HUES48 (cell line): ENCODE measurements around the gene SPOCD1.

ENCODE experiments used
- H3K27ac ChIP-seq: one replicate; pipeline ENCODE4 v1.7.0; 2013; ENCODE audit warnings: low read depth, low read length, inconsistent platforms
- H3K27me3 ChIP-seq: 2 replicates; pipeline ENCODE4 v1.6.1; 2013; ENCODE audit warnings: mild to moderate bottlenecking, low read length; ENCODE audit not compliant: control insufficient read depth, insufficient read depth
- H3K36me3 ChIP-seq: 2 replicates; pipeline ENCODE4 v1.6.1; 2013; ENCODE audit warnings: low read length; ENCODE audit not compliant: control insufficient read depth, insufficient read depth
- H3K4me1 ChIP-seq: 2 replicates; pipeline ENCODE4 v1.6.1; 2013; ENCODE audit warnings: mild to moderate bottlenecking, low read length; ENCODE audit not compliant: control insufficient read depth, insufficient read depth
- H3K4me3 ChIP-seq: 2 replicates; pipeline ENCODE4 v1.5.1; 2013; ENCODE audit warnings: mild to moderate bottlenecking, low read depth, low read length
- H3K9ac ChIP-seq: 2 replicates; pipeline ENCODE4 v1.6.1; 2013; ENCODE audit warnings: mild to moderate bottlenecking, low read depth, low read length, moderate library complexity
- H3K9me3 ChIP-seq: 2 replicates; pipeline ENCODE4 v1.6.1; 2013; ENCODE audit warnings: low read length; ENCODE audit not compliant: control insufficient read depth, insufficient read depth

SPOCD1 gene

DNA sequence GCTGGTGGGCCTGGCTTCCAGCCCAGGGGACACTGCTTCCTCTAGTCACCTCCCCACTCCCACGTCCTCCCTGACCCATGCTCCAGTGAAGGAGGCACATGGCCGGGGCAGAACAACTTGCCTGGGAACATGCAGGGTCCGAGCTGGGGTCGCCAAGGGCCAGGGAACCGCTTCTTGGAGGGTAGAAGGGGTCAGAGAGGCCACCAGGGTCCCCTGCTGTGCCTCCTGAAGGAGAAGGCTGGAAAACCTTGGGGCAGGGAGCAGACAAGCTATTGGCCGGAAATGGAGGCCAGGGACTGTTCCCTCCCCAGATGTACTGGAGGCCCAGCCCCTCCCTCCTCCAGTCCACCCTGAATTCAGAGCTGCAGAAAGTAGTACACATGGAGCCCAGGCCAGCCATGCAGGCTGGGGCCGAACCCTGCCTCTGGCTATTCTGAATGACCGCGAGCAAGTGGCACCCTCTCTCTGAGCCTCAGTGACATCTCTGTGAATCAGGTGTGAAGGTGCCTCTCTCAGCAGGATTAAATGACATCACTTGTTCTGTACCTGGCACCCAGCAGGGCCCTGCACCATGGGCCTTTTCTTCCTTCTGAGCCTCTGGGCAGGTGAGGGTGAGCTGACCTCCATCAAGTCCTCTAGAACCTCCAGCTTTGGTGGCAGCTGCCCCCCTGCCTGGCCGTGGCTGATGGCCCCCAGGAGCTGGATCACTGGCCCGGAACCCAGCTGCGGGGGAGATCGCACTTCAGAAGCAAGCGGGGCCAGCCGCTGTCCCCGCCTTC is 15.7 kb downstream of the SPOCD1 start:
- H3K4me1 ChIP-seq = peaks cover 12% of the 10 kb centered on the region; the same call in 1 of the 2 replicates
- no peak overlapping the region for H3K9ac ChIP-seq
- H3K36me3 ChIP-seq = no peaks in the 10 kb centered on the region
- H3K9me3 ChIP-seq = no peaks in the 10 kb centered on the region
- no peaks in the 10 kb centered on the region for H3K27me3 ChIP-seq
- no peak overlapping the region for H3K27ac ChIP-seq
- H3K4me3 ChIP-seq = no peak overlapping the region

GRCh38 chr1:31799196-31799894 is 16.5 kb downstream of the SPOCD1 start:
- H3K4me1 ChIP-seq = peaks cover 12% of the 10 kb centered on the region; the same call in 1 of the 2 replicates
- H3K9ac ChIP-seq = no peak overlapping the region
- H3K27me3 ChIP-seq = no peaks in the 10 kb centered on the region
- H3K4me3 ChIP-seq = no peak overlapping the region
- H3K27ac ChIP-seq = peak overlapping the region; percentile 6
- H3K36me3 ChIP-seq = no peaks in the 10 kb centered on the region
- H3K9me3 ChIP-seq = no peaks in the 10 kb centered on the region

DNA sequence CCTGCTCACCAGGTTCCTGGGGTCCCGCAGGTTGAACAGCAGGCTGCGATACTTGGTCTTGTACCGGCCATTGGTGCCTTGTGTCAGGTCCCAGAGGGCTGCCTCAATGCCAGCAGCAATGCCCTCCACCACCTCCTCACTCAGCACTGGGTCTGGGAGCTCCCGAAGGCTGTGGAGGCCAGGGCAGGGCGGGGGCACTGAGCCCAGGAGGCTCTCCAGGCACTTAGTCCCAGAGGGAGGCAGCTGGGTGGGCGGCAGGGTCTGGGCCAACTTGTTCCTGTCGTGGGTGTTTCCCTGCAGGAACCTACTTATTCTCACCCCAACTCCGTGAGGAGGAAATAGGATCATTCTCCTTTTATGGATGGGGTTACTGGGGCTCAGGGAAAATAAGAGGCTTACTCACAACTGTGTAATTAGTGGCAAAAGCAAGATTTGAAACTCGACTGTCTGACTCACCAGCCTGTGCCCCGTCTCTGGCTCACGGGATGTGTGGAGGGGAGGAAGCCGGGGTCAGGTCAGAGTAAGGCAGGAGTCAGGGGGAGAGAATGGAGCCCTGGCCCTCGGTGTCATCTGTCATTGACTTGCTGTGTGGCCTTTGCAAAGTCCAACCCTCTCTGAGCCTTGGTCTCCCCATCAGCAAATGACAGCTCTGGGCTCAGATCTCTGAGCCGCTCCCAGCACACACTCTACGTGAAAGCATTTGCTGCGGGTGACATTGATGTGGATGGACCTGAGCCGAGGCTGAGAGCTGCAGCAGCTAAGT is 17.2 kb downstream of the SPOCD1 start:
- H3K4me1 ChIP-seq = peaks cover 12% of the 10 kb centered on the region; the same call in 1 of the 2 replicates
- no peaks in the 10 kb centered on the region for H3K36me3 ChIP-seq
- no peak overlapping the region for H3K4me3 ChIP-seq
- peak overlapping the region; percentile 6 for H3K27ac ChIP-seq
- H3K9ac ChIP-seq = no peak overlapping the region
- H3K9me3 ChIP-seq = no peaks in the 10 kb centered on the region
- H3K27me3 ChIP-seq = no peaks in the 10 kb centered on the region

DNA sequence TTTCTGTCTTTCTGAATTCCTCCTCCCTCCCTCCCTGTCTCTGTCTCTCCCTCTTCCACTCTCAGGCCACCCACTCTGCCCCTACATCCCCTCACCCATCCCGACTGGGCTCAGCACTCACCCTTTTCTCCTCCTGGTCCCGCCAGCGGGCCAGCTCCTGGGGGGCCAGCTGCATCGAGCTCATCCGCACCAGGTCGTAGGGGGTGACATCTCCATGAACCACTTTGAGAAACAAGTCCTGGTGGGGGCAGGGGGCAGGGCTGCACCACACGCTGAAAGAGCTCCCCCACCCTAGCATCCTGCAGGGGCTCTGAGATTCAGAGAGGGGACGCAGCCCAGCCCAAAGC is 17.8 kb downstream of the SPOCD1 start:
- H3K9me3 ChIP-seq = no peaks in the 10 kb centered on the region
- no peak overlapping the region for H3K9ac ChIP-seq
- H3K27ac ChIP-seq = no peak overlapping the region
- H3K36me3 ChIP-seq = no peaks in the 10 kb centered on the region
- H3K4me3 ChIP-seq = no peak overlapping the region
- H3K4me1 ChIP-seq = peaks cover 12% of the 10 kb centered on the region; the same call in 1 of the 2 replicates
- H3K27me3 ChIP-seq = no peaks in the 10 kb centered on the region

- Histone ChIP-seq H3K4me3 (no peak overlapping the region), H3K4me1 (peaks cover 12% of the 10 kb centered on the region; the same call in 1 of the 2 replicates), H3K36me3 (no peaks in the 10 kb centered on the region), H3K27me3 (no peaks in the 10 kb centered on the region), H3K27ac (no peak overlapping the region), H3K9ac (no peak overlapping the region), H3K9me3 (no peaks in the 10 kb centered on the region)
Observed at GRCh38 chr1:31797216-31797615, 18.6 kb downstream of the SPOCD1 start.

- H3K4me1 ChIP-seq = peaks cover 12% of the 10 kb centered on the region; the same call in 1 of the 2 replicates
- no peak overlapping the region for H3K27ac ChIP-seq
- no peak overlapping the region for H3K9ac ChIP-seq
- no peaks in the 10 kb centered on the region for H3K27me3 ChIP-seq
- no peaks in the 10 kb centered on the region for H3K9me3 ChIP-seq
- no peak overlapping the region for H3K4me3 ChIP-seq
- no peaks in the 10 kb centered on the region for H3K36me3 ChIP-seq
Observed at GRCh38 chr1:31796707-31797106, 19.1 kb downstream of the SPOCD1 start.

DNA sequence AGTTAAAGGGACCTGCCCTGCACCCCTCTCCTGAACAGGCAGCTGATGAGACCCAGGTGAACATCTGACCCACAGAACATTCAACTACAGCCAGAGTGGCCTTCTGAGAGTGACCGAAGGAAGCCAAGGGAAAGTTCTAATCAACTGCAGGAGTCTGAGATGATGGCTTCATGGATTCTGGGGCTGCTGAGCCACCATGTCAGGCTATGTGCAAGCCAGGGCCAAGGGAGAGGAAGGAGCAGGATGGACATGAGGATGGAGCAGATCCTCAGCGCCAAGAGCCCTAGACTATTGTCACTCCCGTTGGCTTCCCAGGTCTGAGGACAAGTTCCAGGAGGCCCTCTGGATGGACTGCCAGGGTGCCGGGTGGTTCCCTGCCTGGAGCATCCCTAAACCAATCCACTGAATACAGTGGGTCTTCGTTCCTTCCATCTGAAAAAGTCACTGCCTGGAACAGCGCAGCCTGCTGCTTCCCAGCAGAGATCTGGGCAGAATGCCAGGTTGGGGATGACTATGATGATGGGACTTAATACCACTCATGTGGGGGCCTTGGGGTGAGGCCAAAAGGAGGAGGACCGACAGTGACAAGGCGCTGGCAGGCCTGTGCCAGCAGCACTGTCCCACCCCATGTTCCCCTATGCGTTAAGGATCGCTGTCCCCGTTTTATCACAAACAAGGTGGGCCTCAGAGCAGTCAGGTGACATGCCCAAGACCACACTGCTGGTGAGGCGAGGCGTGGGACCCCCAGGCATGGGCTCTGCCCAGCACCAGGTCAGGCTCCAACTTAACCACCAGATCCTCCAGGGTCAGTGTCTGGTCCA is 19.8 kb downstream of the SPOCD1 start:
- Histone ChIP-seq H3K36me3 (no peaks in the 10 kb centered on the region), H3K9me3 (no peaks in the 10 kb centered on the region), H3K27me3 (no peaks in the 10 kb centered on the region), H3K4me3 (no peak overlapping the region), H3K4me1 (peaks cover 12% of the 10 kb centered on the region; the same call in 1 of the 2 replicates), H3K27ac (no peak overlapping the region), H3K9ac (no peak overlapping the region)

- H3K36me3 ChIP-seq = no peaks in the 10 kb centered on the region
- peaks cover 12% of the 10 kb centered on the region; the same call in 1 of the 2 replicates for H3K4me1 ChIP-seq
- no peaks in the 10 kb centered on the region for H3K27me3 ChIP-seq
- no peak overlapping the region for H3K4me3 ChIP-seq
- no peak overlapping the region for H3K27ac ChIP-seq
- no peaks in the 10 kb centered on the region for H3K9me3 ChIP-seq
- no peak overlapping the region for H3K9ac ChIP-seq
Observed at GRCh38 chr1:31795096-31795675, 20.6 kb downstream of the SPOCD1 start.

- H3K9ac ChIP-seq = no peak overlapping the region
- H3K9me3 ChIP-seq = no peaks in the 10 kb centered on the region
- H3K27ac ChIP-seq = no peak overlapping the region
- H3K4me1 ChIP-seq = peaks cover 10% of the 10 kb centered on the region; the same call in 1 of the 2 replicates
- H3K36me3 ChIP-seq = no peaks in the 10 kb centered on the region
- H3K27me3 ChIP-seq = no peaks in the 10 kb centered on the region
- no peak overlapping the region for H3K4me3 ChIP-seq
Observed at GRCh38 chr1:31793586-31794285, 22.1 kb downstream of the SPOCD1 start.
